HG03060 (cell line): ENCODE results near the gene JARID2.

ENCODE experiments used
- ATAC-seq: cut with Tn5 transposase; IDR thresholded peaks from one replicate; pipeline ENCODE4 v1.9.1; 2021; ENCODE audit warnings: low read depth, moderate number of reproducible peaks; ENCODE audit not compliant: unreplicated experiment

JARID2 gene

GRCh38 chr6:15496345-15497131 is 250.7 kb downstream of the JARID2 start:
- no peak for ATAC-seq

- ATAC-seq, result no peak
Measured at GRCh38 chr6:15498640-15499039, 252.8 kb downstream of the JARID2 start.

- no peak for ATAC-seq
Measured at GRCh38 chr6:15499125-15499524, 253.3 kb downstream of the JARID2 start.

GRCh38 chr6:15499591-15499990 is 253.7 kb downstream of the JARID2 start:
- no peak for ATAC-seq

- ATAC-seq, result no peak
Measured at GRCh38 chr6:15500078-15500740, 254.3 kb downstream of the JARID2 start.

- ATAC-seq, result no peak
Measured at GRCh38 chr6:15500901-15501825, 255.3 kb downstream of the JARID2 start.

- ATAC-seq, result no peak
Measured at GRCh38 chr6:15501826-15502445, 256.1 kb downstream of the JARID2 start.

- no peak for ATAC-seq
Measured at GRCh38 chr6:15502446-15503345, 256.8 kb downstream of the JARID2 start.

GRCh38 chr6:15503346-15503680 is 257.4 kb downstream of the JARID2 start:
- ATAC-seq, result no peak

GRCh38 chr6:15504040-15504495 is 258.2 kb downstream of the JARID2 start:
- ATAC-seq, result no peak

- no peak for ATAC-seq
Measured at GRCh38 chr6:15504581-15505350, 258.9 kb downstream of the JARID2 start.

- ATAC-seq, result no peak
Measured at GRCh38 chr6:15505463-15505918, 259.6 kb downstream of the JARID2 start.

GRCh38 chr6:15506066-15506465 is 260.2 kb downstream of the JARID2 start:
- ATAC-seq, result no peak

- ATAC-seq, result no peak
Measured at GRCh38 chr6:15507221-15507620, 261.4 kb downstream of the JARID2 start.

GRCh38 chr6:15507746-15508145 is 261.9 kb downstream of the JARID2 start:
- no peak for ATAC-seq

- ATAC-seq, result no peak
Measured at GRCh38 chr6:15508441-15508871, 262.6 kb downstream of the JARID2 start.

- no peak for ATAC-seq
Measured at GRCh38 chr6:15508931-15509330, 263.1 kb downstream of the JARID2 start.

- ATAC-seq, result no peak
Measured at GRCh38 chr6:15509335-15509933, 263.6 kb downstream of the JARID2 start.
